Measurements from ENCODE around the gene EMCN. TPM values are rescaled to one million over a fixed set of nuclear protein-coding genes. Genes with fewer than 3 reads are reported as not detected.

Gene EMCN
- total RNA-seq, 1 experiment from 2014 or later, result not detected

GRCh38 chr4:100367451-100367850 is 150.4 kb downstream of the EMCN start:
- no peak for TF ChIP-seq CTCF (conservative IDR thresholded peaks at IDR 0.05)
- no peak overlapping the region for H3K27ac ChIP-seq (ENCODE audit: insufficient read length, low read depth, low read length)
- H3K23me2 ChIP-seq (ENCODE audit: insufficient read length, low read depth, low read length, poor library complexity, severe bottlenecking), result no peaks in the 10 kb centered on the region
- H3K14ac ChIP-seq (ENCODE audit: insufficient read depth, low read length), result no peak overlapping the region
- H2BK20ac ChIP-seq (ENCODE audit: low read depth, low read length, poor library complexity, severe bottlenecking), result no peak overlapping the region
- no peak overlapping the region for H2AFZ ChIP-seq (ENCODE audit: low read length)
- H3T11ph ChIP-seq (ENCODE audit: low read length), result no peak overlapping the region
- H3K9ac ChIP-seq (ENCODE audit: extremely low read depth, insufficient read length, low read length), result no peak overlapping the region
- no peaks in the 10 kb centered on the region for H4K20me1 ChIP-seq (ENCODE audit: control insufficient read depth, insufficient read depth, insufficient read length)
- no peak overlapping the region for H4K91ac ChIP-seq (ENCODE audit: insufficient read length, low read depth, low read length)
- no peak overlapping the region for H2BK5ac ChIP-seq (ENCODE audit: insufficient read length, low read length)
- no peak overlapping the region for H3K56ac ChIP-seq (ENCODE audit: insufficient read length, low read depth, low read length)
- H3K36me3 Mint-ChIP-seq (ENCODE audit: insufficient read depth in 1 of 3, low read depth in 3 of 3), result no peaks in the 10 kb centered on the region
- H3K79me2 ChIP-seq (ENCODE audit: insufficient read depth, low read length), result no peaks in the 10 kb centered on the region
- no peaks in the 10 kb centered on the region for H3K27me3 ChIP-seq (ENCODE audit: insufficient read depth, low read length)
- H2BK120ac ChIP-seq (ENCODE audit: low read depth, low read length, poor library complexity, severe bottlenecking), result no peak overlapping the region
- no peak overlapping the region for H3K27ac Mint-ChIP-seq
- H3K4me3 Mint-ChIP-seq, result no peak overlapping the region
- no peak overlapping the region for H4K5ac ChIP-seq (ENCODE audit: insufficient read length, low read depth, low read length)
- DNase-seq, result no peak
- no peaks in the 10 kb centered on the region for H3K27me3 Mint-ChIP-seq (ENCODE audit: low read depth)
- no peak overlapping the region for H2BK12ac ChIP-seq (ENCODE audit: insufficient read length, low read depth, low read length)
- no peaks in the 10 kb centered on the region for H3K79me1 ChIP-seq (ENCODE audit: insufficient read depth, low read depth, low read length, poor library complexity, severe bottlenecking)
- peaks cover 0 to 2% of the 10 kb centered on the region in 2 experiments; a peak in 3 of 5 replicates for H3K9me3 Mint-ChIP-seq
- peaks cover 4 to 9% of the 10 kb centered on the region in 2 experiments for H3K4me1 Mint-ChIP-seq
- no peaks in the 10 kb centered on the region for H3K9me3 ChIP-seq (ENCODE audit: control insufficient read depth, low read depth, low read length)
- no peak overlapping the region for H3K18ac ChIP-seq (ENCODE audit: insufficient read length, low read depth, low read length)
- no peak overlapping the region for H2BK15ac ChIP-seq (ENCODE audit: low read depth, low read length)
- no CpG with 5 or more reads among the region's 1 CpG for WGBS (ENCODE audit: extremely low coverage, insufficient read length, low lambda C conversion rate)
- no peak overlapping the region for H3K23ac ChIP-seq (ENCODE audit: insufficient read length, low read depth, low read length)
- no peak overlapping the region for H3K4ac ChIP-seq (ENCODE audit: low read depth, low read length)
- no peak overlapping the region for H4K8ac ChIP-seq (replicated peaks; ENCODE audit: insufficient read length, low read depth, low read length)
- no peak overlapping the region for H2AK5ac ChIP-seq (ENCODE audit: insufficient read length, low read length)
- no peaks in the 10 kb centered on the region for H3K4me1 ChIP-seq (ENCODE audit: insufficient read depth, low read length)
- no peak overlapping the region for H3K4me2 ChIP-seq (ENCODE audit: insufficient read depth, insufficient read length, low read length)

Data from H9 (cell line).